GM18951 (cell line): Measurements from ENCODE around the gene RGS6.

ENCODE experiments used
- POLR2A ChIP-seq: IDR thresholded peaks from 4 replicates; pipeline ENCODE4 v1.6.1; 2011; ENCODE audit warnings: mild to moderate bottlenecking; ENCODE audit not compliant: insufficient read length, insufficient read depth; ENCODE audit errors: extremely low read depth
- in situ Hi-C: fragments of 300-500 bp; cut with MboI; formaldehyde crosslinking; loops from one replicate; pipeline ENCODE4 v1.12.0; 2022; ENCODE audit warnings: low sequenced_read_pairs, mixed read lengths, inconsistent platforms; ENCODE audit not compliant: unreplicated experiment

Gene RGS6

GRCh38 chr14:72094844-72095582 lies 162.8 kb downstream of the RGS6 start:
- TF ChIP-seq POLR2A = no peak
- in situ Hi-C loops = no loop called here

- TF ChIP-seq POLR2A = no peak
- in situ Hi-C loops = no loop called here
Measured at GRCh38 chr14:72097173-72097783, 165.0 kb downstream of the RGS6 start.

- TF ChIP-seq POLR2A = no peak
- in situ Hi-C loops = no loop called here
Measured at GRCh38 chr14:72098210-72098609, 166.0 kb downstream of the RGS6 start.

- no peak for TF ChIP-seq POLR2A
- in situ Hi-C loops = no loop called here
Measured at GRCh38 chr14:72099566-72099965, 167.3 kb downstream of the RGS6 start.

DNA sequence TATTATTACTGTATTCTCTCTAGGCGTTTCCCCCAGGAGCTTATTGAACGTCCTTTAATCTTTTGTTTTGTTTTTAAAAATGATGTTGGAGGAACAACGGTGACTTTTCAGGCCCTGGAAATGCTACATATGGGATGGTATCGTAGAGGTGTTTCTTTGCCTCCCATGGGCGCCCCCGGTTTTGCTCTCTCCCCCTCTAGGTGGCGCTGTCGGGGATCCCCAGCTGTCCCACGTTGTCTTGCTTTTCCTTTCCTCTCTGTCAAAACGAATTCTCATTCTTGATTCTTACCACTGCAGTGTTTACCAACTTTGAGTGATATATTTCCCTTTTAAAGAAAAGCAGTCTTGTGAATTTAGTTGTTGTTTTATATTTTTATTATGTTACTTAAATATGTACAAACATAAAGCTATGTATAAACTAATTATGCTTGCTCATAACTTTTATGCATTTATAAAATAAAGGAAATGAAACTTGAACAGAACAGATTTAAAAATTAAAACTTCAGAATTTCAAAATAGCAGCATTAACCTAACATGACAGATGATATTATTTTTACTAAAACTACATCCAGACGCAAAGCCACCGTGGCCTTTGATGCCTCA lies 171.9 kb downstream of the RGS6 start:
- TF ChIP-seq POLR2A = no peak
- in situ Hi-C loops = no loop called here

GRCh38 chr14:72111911-72112310 lies 179.7 kb downstream of the RGS6 start:
- TF ChIP-seq POLR2A = no peak
- in situ Hi-C loops = no loop called here

- TF ChIP-seq POLR2A = no peak
- in situ Hi-C loops = no loop called here
Measured at GRCh38 chr14:72118841-72119240, 186.6 kb downstream of the RGS6 start.

DNA sequence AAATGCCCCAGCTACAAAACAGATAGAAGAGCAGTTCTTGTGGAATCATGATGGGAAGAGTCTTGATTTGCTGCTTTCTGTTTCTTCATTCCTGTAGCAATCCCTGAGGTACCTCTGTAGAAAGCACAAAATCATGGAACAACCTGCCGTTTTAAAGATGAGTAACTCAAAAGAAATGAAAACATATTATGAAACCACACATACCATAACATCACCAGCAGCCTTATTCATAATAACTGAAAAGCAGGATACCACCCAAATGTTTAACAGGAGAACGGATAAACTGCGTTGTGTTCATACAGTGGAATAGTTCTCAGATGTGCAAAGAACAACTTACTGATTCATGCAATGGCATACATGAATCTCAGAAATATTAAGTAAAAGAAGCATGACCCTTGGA lies 188.1 kb downstream of the RGS6 start:
- in situ Hi-C loops = no loop called here
- TF ChIP-seq POLR2A = no peak

DNA sequence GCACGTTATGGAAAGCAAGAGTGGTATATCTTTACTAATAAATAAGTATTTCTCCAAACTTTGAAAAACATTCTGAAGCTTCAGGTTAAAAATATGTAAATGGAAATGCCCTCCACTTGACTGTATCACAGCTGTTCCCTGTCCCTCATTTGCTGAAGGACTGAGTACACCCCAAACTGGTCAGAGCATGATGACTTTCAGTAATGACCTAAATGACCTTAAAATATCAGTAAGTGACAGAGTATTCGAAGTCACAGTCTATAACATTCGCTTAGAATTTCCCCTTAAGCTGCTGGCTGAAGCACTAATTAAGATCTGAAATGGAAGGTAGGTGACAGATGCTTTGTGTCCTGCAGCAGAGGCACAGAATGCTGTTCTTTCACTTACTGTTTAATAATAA lies 191.5 kb downstream of the RGS6 start:
- no peak for TF ChIP-seq POLR2A
- in situ Hi-C loops = no loop called here

GRCh38 chr14:72124171-72124570 lies 191.9 kb downstream of the RGS6 start:
- no peak for TF ChIP-seq POLR2A
- in situ Hi-C loops = no loop called here

DNA sequence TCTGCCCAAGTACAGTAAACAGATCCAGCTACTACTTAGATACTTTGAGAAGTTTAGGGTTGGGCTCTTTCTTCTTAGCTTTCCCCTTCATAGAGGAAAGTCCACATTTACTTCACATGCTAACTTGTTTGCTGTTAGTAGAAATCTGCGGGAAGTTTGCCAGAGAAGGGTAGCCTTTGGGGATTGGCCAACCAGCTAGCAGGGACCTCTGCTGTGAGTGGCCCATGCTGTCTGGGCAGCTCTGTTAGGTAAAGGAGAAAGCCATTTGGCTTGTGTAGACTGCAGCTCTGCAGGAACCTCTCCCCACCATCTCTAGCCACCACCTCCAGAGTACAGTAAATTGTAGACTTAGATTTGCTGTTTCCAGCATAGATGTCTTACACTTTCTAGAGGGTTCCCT lies 193.9 kb downstream of the RGS6 start:
- in situ Hi-C loops = no loop called here
- TF ChIP-seq POLR2A = no peak

- in situ Hi-C loops = no loop called here
- TF ChIP-seq POLR2A = no peak
Measured at GRCh38 chr14:72126561-72126960, 194.3 kb downstream of the RGS6 start.

DNA sequence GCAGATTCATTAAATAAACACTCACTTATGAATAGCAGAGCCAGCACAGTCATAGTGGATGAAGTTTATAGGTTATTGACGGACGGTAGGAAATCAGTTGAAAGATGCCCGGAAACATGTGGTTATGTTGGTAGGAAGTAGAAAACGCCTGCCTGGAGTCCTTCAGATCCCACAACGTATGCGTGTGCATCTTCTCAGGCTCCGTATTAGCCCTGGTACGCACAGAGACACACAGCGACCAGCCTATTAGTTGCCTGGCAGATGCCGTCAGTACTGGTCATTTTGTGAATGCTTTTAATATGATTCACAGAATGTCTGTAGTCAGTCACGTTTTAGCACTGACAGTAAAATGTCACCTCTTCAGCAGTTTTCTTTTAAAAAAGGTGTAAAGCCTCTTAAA lies 196.4 kb downstream of the RGS6 start:
- in situ Hi-C loops = no loop called here
- no peak for TF ChIP-seq POLR2A

GRCh38 chr14:72129291-72129690 lies 197.1 kb downstream of the RGS6 start:
- no peak for TF ChIP-seq POLR2A
- in situ Hi-C loops = no loop called here
